Activated naive CD4-positive, alpha-beta T cell treated with anti-CD3 and anti-CD28 coated beads for 36 hours (primary cell): ENCODE measurements around the gene GABBR2. TPM values are rescaled to one million over a fixed set of nuclear protein-coding genes. Genes with fewer than 3 reads are reported as not detected.

ENCODE experiments used
- CTCF ChIA-PET: fragments of 350-600 bp; sonication (Branson Sonifier 250); formaldehyde crosslinking; loops from one replicate; lab custom pipeline; 2021; ENCODE audit warnings: antibody characterized with exemption; lab: Charles Lee
- DNase-seq: peaks from one replicate; pipeline ENCODE4 v3.0.0-alpha.2; 2020
- H3K27ac Mint-ChIP-seq: one replicate; pipeline ENCODE4 v1.8.0; 2021; ENCODE audit warnings: mild to moderate bottlenecking, mixed read lengths
- H3K27me3 Mint-ChIP-seq: one replicate; pipeline ENCODE4 v1.8.0; 2021; ENCODE audit warnings: low read depth, mixed read lengths
- H3K36me3 Mint-ChIP-seq: one replicate; pipeline ENCODE4 v1.8.0; 2021; ENCODE audit warnings: low read depth, mixed read lengths
- H3K4me1 Mint-ChIP-seq: one replicate; pipeline ENCODE4 v1.8.0; 2021; ENCODE audit warnings: low read depth, mixed read lengths
- H3K4me3 Mint-ChIP-seq: one replicate; pipeline ENCODE4 v1.8.0; 2021; ENCODE audit warnings: mild to moderate bottlenecking, moderate library complexity, mixed read lengths
- H3K9me3 Mint-ChIP-seq: one replicate; pipeline ENCODE4 v1.8.0; 2021; ENCODE audit warnings: mixed read lengths
- intact Hi-C: fragments of 100-400 bp; cut with micrococcal nuclease; formaldehyde crosslinking; loops from one replicate; pipeline ENCODE4 v1.15.1; 2023
- total RNA-seq, 2 experiments: library from RNA; stranded (reverse); gene quantifications; one replicate each; pipeline ENCODE4 v1.2.3, GENCODE V29; 2021

The GABBR2 gene
- total RNA-seq, 2 experiments from 2014 or later, result not detected

GRCh38 chr9:98326459-98327248, 382.1 kb downstream of the GABBR2 start:
- no peaks in the 10 kb centered on the region for H3K9me3 Mint-ChIP-seq

GRCh38 chr9:98324801-98325200, 383.9 kb downstream of the GABBR2 start:
- DNase-seq, result no peak
- Mint-ChIP-seq H3K27me3 (no peaks in the 10 kb centered on the region), H3K9me3 (no peaks in the 10 kb centered on the region), H3K4me3 (no peak overlapping the region), H3K27ac (no peak overlapping the region), H3K36me3 (no peaks in the 10 kb centered on the region), H3K4me1 (no peaks in the 10 kb centered on the region)
- CTCF ChIA-PET, result no interaction called here
- intact Hi-C loops, result no loop called here

More at GRCh38 chr9:98326459-98327248, 382.1 kb downstream of the GABBR2 start:
- no peak overlapping the region for H3K27ac Mint-ChIP-seq
- CTCF ChIA-PET, result interaction anchor here (2.6 kb wide), 1 partner anchor 11 kb away, joined by 10 read pairs; no protein-coding TSS in a partner anchor
- intact Hi-C loops, result no loop called here
- no peaks in the 10 kb centered on the region for H3K4me1 Mint-ChIP-seq
- DNase-seq, result no peak
- no peaks in the 10 kb centered on the region for H3K36me3 Mint-ChIP-seq
- no peak overlapping the region for H3K4me3 Mint-ChIP-seq
- H3K27me3 Mint-ChIP-seq, result no peaks in the 10 kb centered on the region

- intact Hi-C loops, result no loop called here
- Mint-ChIP-seq H3K27me3 (no peaks in the 10 kb centered on the region), H3K27ac (no peak overlapping the region), H3K4me3 (no peak overlapping the region), H3K36me3 (no peaks in the 10 kb centered on the region), H3K9me3 (no peaks in the 10 kb centered on the region), H3K4me1 (no peaks in the 10 kb centered on the region)
- no peak for DNase-seq
- CTCF ChIA-PET, result no interaction called here
Measured at GRCh38 chr9:98323831-98324135, 385.0 kb downstream of the GABBR2 start.

- intact Hi-C loops, result no loop called here
- no peaks in the 10 kb centered on the region for H3K9me3 Mint-ChIP-seq
Measured at GRCh38 chr9:98323051-98323830, 385.5 kb downstream of the GABBR2 start.

GRCh38 chr9:98321269-98321668, 387.5 kb downstream of the GABBR2 start:
- no peak overlapping the region for H3K4me3 Mint-ChIP-seq
- intact Hi-C loops, result no loop called here
- CTCF ChIA-PET, result no interaction called here
- no peak for DNase-seq
- H3K4me1 Mint-ChIP-seq, result no peaks in the 10 kb centered on the region
- H3K27me3 Mint-ChIP-seq, result no peaks in the 10 kb centered on the region
- H3K27ac Mint-ChIP-seq, result no peak overlapping the region
- H3K9me3 Mint-ChIP-seq, result no peaks in the 10 kb centered on the region
- no peaks in the 10 kb centered on the region for H3K36me3 Mint-ChIP-seq

More at GRCh38 chr9:98323051-98323830, 385.5 kb downstream of the GABBR2 start:
- no peaks in the 10 kb centered on the region for H3K36me3 Mint-ChIP-seq
- H3K4me3 Mint-ChIP-seq, result no peak overlapping the region
- no peak overlapping the region for H3K27ac Mint-ChIP-seq
- H3K27me3 Mint-ChIP-seq, result no peaks in the 10 kb centered on the region
- H3K4me1 Mint-ChIP-seq, result no peaks in the 10 kb centered on the region
- DNase-seq, result no peak
- CTCF ChIA-PET, result no interaction called here

- intact Hi-C loops, result no loop called here
- Mint-ChIP-seq H3K4me1 (no peaks in the 10 kb centered on the region), H3K36me3 (no peaks in the 10 kb centered on the region), H3K4me3 (no peak overlapping the region), H3K9me3 (no peaks in the 10 kb centered on the region), H3K27ac (no peak overlapping the region), H3K27me3 (no peaks in the 10 kb centered on the region)
- DNase-seq, result no peak
- CTCF ChIA-PET, result interaction anchor here (1.0 kb wide), 1 partner anchor 11 kb away, joined by 3 read pairs; no protein-coding TSS in a partner anchor
Measured at GRCh38 chr9:98318834-98319478, 389.8 kb downstream of the GABBR2 start.

- Mint-ChIP-seq H3K27ac (no peak overlapping the region), H3K4me1 (no peaks in the 10 kb centered on the region), H3K27me3 (no peaks in the 10 kb centered on the region), H3K36me3 (no peaks in the 10 kb centered on the region), H3K9me3 (no peaks in the 10 kb centered on the region), H3K4me3 (no peak overlapping the region)
- intact Hi-C loops, result no loop called here
- CTCF ChIA-PET, result no interaction called here
- DNase-seq, result no peak
Measured at GRCh38 chr9:98318041-98318790, 390.5 kb downstream of the GABBR2 start.

GRCh38 chr9:98317134-98317857, 391.4 kb downstream of the GABBR2 start:
- H3K9me3 Mint-ChIP-seq, result no peaks in the 10 kb centered on the region
- no peak overlapping the region for H3K4me3 Mint-ChIP-seq
- no peaks in the 10 kb centered on the region for H3K36me3 Mint-ChIP-seq
- intact Hi-C loops, result no loop called here
- CTCF ChIA-PET, result interaction anchor here (0.7 to 1.0 kb wide), 2 partner anchors 457 to 458 kb away, joined by 3 read pairs; no protein-coding TSS in a partner anchor
- no peak overlapping the region for H3K27ac Mint-ChIP-seq
- H3K4me1 Mint-ChIP-seq, result no peaks in the 10 kb centered on the region
- no peaks in the 10 kb centered on the region for H3K27me3 Mint-ChIP-seq
- DNase-seq, result no peak

GRCh38 chr9:98316445-98317133, 392.1 kb downstream of the GABBR2 start:
- no peaks in the 10 kb centered on the region for H3K4me1 Mint-ChIP-seq
- H3K27me3 Mint-ChIP-seq, result no peaks in the 10 kb centered on the region
- H3K36me3 Mint-ChIP-seq, result no peaks in the 10 kb centered on the region
- intact Hi-C loops, result no loop called here
- DNase-seq, result no peak
- H3K9me3 Mint-ChIP-seq, result no peaks in the 10 kb centered on the region
- no peak overlapping the region for H3K27ac Mint-ChIP-seq
- no peak overlapping the region for H3K4me3 Mint-ChIP-seq
- CTCF ChIA-PET, result interaction anchor here (0.7 to 2.1 kb wide), 13 partner anchors 10 to 475 kb away, joined by 3 to 14 read pairs (median 4); no protein-coding TSS in a partner anchor

GRCh38 chr9:98315551-98316060, 393.1 kb downstream of the GABBR2 start:
- CTCF ChIA-PET, result interaction anchor here (0.5 to 2.1 kb wide), 18 partner anchors 11 to 480 kb away, joined by 3 to 14 read pairs (median 3); no protein-coding TSS in a partner anchor

More at GRCh38 chr9:98315551-98316060, 393.1 kb downstream of the GABBR2 start:
- Mint-ChIP-seq H3K9me3 (no peaks in the 10 kb centered on the region), H3K36me3 (no peaks in the 10 kb centered on the region), H3K27me3 (no peaks in the 10 kb centered on the region), H3K27ac (no peak overlapping the region), H3K4me1 (no peaks in the 10 kb centered on the region), H3K4me3 (no peak overlapping the region)
- DNase-seq, result peak; percentile 89
- intact Hi-C loops, result loop anchor here (1.0 kb wide), 3 partner anchors 392 to 476 kb away; no protein-coding TSS in a partner anchor
